A549 (cell line): ENCODE results near the gene TUBD1.

Experiments used
- BHLHE40 ChIP-seq: IDR thresholded peaks from 2 replicates; pipeline ENCODE4 v1.6.1; 2012; ENCODE audit warnings: low read depth, low read length, inconsistent platforms
- CEBPB ChIP-seq, 2 experiments: fragments of >200 bp in 1 of 2; sonication (Bioruptor Twin) in 1 of 2; formaldehyde crosslinking in 1 of 2; IDR thresholded peaks; 2 replicates each; pipeline ENCODE4 v1.6.1; 2012 to 2016
- EP300 ChIP-seq, 2 experiments: fragments of >200 bp; sonication (Bioruptor Twin); formaldehyde crosslinking; IDR thresholded peaks; 2 replicates in 1 of 2; 3 replicates in 1 of 2; pipeline ENCODE4 v1.6.1; 2016 to 2017
- KDM1A ChIP-seq: fragments of 200-600 bp; sonication (generic); IDR thresholded peaks from 2 replicates; pipeline ENCODE4 v1.6.1; 2016; ENCODE audit warnings: low read depth, mild to moderate bottlenecking
- POLR2A ChIP-seq: IDR thresholded peaks from 2 replicates; pipeline ENCODE4 v1.6.1; 2012; ENCODE audit warnings: mild to moderate bottlenecking, low read length
- RAD21 ChIP-seq, 2 experiments: fragments of >200 bp in 1 of 2; sonication (Bioruptor Twin) in 1 of 2; formaldehyde crosslinking in 1 of 2; IDR thresholded peaks in 1 of 2; conservative IDR thresholded peaks in 1 of 2; 2 replicates in 1 of 2; 3 replicates in 1 of 2; pipeline ENCODE4 v1.6.1; 2012 to 2018; ENCODE audit warnings: inconsistent platforms in 1 of 2
- RFX5 ChIP-seq: fragments of 450-650 bp; IDR thresholded peaks from 2 replicates; pipeline ENCODE4 v1.7.1; 2014; ENCODE audit warnings: antibody characterized with exemption, mild to moderate bottlenecking, moderate library complexity
- TP53 ChIP-seq: fragments of 250-450 bp; sonication (Bioruptor Pico); IDR thresholded peaks from 2 replicates; pipeline ENCODE4 v1.5.0; 2021; ENCODE audit warnings: mild to moderate bottlenecking, moderate library complexity
- TF ChIP-seq, protein P1 (sequence below): fragments of 450-650 bp; IDR thresholded peaks from 2 replicates; pipeline ENCODE4 v1.6.1; 2014; ENCODE audit warnings: antibody characterized with exemption
- TF ChIP-seq, protein P2 (sequence below): fragments of 200-600 bp; sonication (generic); IDR thresholded peaks from 2 replicates; pipeline ENCODE4 v1.6.1; 2016; ENCODE audit warnings: antibody characterized with exemption, mild to moderate bottlenecking, moderate library complexity
- TF ChIP-seq, protein P3 (sequence below): IDR thresholded peaks from 2 replicates; pipeline ENCODE4 v1.6.1; 2012
- TF ChIP-seq, protein P4 (sequence below): fragments of >200 bp; sonication (Bioruptor Twin); formaldehyde crosslinking; IDR thresholded peaks from 3 replicates; pipeline ENCODE4 v1.5.1; 2016
- TF ChIP-seq, protein P5 (sequence below): fragments of 250-450 bp; sonication (Bioruptor Pico); IDR thresholded peaks from 2 replicates; pipeline ENCODE4 v1.5.0; 2021; ENCODE audit warnings: mild to moderate bottlenecking, moderate library complexity, borderline replicate concordance

DNA sequence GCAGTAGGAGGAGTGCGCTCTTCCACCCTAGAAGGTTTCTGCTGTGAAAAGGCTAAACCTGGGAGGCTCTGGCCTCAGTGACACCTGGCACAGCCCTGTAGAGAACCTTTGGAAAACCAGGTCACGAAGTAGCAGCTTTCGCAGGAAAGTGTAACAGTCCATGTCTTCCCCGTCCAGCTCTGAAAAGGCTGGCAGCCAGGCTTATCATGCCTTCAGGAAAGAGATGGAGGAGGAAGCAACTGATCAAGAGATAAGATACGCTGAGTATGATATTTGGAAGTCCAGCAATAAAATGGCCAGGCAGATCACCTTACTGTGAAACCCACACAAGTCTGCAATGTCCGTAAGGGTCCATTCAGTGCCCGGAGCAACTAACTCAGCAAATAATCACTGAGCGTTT, 22.3 kb downstream of the TUBD1 start:
- TF ChIP-seq, protein P1, sequence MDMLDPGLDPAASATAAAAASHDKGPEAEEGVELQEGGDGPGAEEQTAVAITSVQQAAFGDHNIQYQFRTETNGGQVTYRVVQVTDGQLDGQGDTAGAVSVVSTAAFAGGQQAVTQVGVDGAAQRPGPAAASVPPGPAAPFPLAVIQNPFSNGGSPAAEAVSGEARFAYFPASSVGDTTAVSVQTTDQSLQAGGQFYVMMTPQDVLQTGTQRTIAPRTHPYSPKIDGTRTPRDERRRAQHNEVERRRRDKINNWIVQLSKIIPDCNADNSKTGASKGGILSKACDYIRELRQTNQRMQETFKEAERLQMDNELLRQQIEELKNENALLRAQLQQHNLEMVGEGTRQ, result no peak
- TF ChIP-seq, protein P2, sequence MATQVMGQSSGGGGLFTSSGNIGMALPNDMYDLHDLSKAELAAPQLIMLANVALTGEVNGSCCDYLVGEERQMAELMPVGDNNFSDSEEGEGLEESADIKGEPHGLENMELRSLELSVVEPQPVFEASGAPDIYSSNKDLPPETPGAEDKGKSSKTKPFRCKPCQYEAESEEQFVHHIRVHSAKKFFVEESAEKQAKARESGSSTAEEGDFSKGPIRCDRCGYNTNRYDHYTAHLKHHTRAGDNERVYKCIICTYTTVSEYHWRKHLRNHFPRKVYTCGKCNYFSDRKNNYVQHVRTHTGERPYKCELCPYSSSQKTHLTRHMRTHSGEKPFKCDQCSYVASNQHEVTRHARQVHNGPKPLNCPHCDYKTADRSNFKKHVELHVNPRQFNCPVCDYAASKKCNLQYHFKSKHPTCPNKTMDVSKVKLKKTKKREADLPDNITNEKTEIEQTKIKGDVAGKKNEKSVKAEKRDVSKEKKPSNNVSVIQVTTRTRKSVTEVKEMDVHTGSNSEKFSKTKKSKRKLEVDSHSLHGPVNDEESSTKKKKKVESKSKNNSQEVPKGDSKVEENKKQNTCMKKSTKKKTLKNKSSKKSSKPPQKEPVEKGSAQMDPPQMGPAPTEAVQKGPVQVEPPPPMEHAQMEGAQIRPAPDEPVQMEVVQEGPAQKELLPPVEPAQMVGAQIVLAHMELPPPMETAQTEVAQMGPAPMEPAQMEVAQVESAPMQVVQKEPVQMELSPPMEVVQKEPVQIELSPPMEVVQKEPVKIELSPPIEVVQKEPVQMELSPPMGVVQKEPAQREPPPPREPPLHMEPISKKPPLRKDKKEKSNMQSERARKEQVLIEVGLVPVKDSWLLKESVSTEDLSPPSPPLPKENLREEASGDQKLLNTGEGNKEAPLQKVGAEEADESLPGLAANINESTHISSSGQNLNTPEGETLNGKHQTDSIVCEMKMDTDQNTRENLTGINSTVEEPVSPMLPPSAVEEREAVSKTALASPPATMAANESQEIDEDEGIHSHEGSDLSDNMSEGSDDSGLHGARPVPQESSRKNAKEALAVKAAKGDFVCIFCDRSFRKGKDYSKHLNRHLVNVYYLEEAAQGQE, result no peak
- TF ChIP-seq KDM1A (no peak), RFX5 (no peak), EP300 (IDR thresholded peaks at IDR 0.05) (no peak), CEBPB (IDR thresholded peaks at IDR 0.05) (no peak), BHLHE40 (no peak), RAD21 (conservative IDR thresholded peaks at IDR 0.05 in 1 of 2, IDR thresholded peaks at IDR 0.05 in 1 of 2) (no peak), POLR2A (no peak), TP53 (CRISPR knock-in tag) (no peak)
- TF ChIP-seq, protein P3, sequence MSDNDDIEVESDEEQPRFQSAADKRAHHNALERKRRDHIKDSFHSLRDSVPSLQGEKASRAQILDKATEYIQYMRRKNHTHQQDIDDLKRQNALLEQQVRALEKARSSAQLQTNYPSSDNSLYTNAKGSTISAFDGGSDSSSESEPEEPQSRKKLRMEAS, result no peak
- TF ChIP-seq, protein P4, sequence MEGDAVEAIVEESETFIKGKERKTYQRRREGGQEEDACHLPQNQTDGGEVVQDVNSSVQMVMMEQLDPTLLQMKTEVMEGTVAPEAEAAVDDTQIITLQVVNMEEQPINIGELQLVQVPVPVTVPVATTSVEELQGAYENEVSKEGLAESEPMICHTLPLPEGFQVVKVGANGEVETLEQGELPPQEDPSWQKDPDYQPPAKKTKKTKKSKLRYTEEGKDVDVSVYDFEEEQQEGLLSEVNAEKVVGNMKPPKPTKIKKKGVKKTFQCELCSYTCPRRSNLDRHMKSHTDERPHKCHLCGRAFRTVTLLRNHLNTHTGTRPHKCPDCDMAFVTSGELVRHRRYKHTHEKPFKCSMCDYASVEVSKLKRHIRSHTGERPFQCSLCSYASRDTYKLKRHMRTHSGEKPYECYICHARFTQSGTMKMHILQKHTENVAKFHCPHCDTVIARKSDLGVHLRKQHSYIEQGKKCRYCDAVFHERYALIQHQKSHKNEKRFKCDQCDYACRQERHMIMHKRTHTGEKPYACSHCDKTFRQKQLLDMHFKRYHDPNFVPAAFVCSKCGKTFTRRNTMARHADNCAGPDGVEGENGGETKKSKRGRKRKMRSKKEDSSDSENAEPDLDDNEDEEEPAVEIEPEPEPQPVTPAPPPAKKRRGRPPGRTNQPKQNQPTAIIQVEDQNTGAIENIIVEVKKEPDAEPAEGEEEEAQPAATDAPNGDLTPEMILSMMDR, result no peak
- TF ChIP-seq, protein P5, sequence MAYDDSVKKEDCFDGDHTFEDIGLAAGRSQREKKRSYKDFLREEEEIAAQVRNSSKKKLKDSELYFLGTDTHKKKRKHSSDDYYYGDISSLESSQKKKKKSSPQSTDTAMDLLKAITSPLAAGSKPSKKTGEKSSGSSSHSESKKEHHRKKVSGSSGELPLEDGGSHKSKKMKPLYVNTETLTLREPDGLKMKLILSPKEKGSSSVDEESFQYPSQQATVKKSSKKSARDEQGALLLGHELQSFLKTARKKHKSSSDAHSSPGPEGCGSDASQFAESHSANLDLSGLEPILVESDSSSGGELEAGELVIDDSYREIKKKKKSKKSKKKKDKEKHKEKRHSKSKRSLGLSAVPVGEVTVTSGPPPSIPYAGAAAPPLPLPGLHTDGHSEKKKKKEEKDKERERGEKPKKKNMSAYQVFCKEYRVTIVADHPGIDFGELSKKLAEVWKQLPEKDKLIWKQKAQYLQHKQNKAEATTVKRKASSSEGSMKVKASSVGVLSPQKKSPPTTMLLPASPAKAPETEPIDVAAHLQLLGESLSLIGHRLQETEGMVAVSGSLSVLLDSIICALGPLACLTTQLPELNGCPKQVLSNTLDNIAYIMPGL (CRISPR knock-in tag), result no peak
